Central memory CD4-positive, alpha-beta T cell (primary cell): ENCODE data around the gene ARID1B.
A peak's percentile ranks its signal among the peaks of the same experiment; 100 is the strongest.
"Not testable (repeated sequence)": the region's sequence is repeated elsewhere in the genome, so short reads cannot be mapped to it uniquely, and the experiment has no call there.

ENCODE experiments used
- DNase-seq: peaks from one replicate; pipeline ENCODE4 v3.0.0; 2022

Gene ARID1B

GRCh38 chr6:156944412-156944811 is 167.2 kb downstream of the ARID1B start:
- DNase-seq, result no peak

- DNase-seq, result not testable (repeated sequence)
Observed at GRCh38 chr6:156945789-156946172, 168.6 kb downstream of the ARID1B start.

DNA sequence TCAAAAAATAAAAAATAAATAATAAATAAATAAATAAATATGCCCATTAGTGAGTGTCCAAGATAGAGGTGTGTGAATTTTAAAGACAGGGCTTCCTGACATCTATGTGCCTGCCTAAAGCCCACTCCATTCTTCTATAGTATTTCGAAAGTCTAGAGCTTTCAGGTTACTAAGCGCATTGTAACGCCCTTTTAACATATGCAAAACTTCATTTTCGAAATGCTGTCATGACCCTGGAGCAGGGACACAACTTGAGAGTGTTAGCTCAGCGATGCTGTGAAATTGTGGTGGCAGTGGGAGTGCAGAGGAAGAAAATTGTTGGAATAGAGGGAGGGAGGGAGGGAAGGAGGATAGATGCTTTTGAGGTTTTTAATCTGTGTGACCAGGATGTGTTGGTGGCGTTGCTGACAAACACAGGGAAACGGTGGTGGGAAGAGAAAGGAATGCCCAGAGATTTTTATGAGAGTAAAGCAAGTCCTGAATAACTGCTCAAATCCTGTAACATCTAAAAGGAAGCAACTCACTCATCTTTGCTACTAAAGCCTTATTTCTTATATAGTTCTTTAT is 169.3 kb downstream of the ARID1B start:
- no peak for DNase-seq

- no peak for DNase-seq
Observed at GRCh38 chr6:156948277-156948676, 171.1 kb downstream of the ARID1B start.

GRCh38 chr6:156948807-156949206 is 171.6 kb downstream of the ARID1B start:
- no peak for DNase-seq

DNA sequence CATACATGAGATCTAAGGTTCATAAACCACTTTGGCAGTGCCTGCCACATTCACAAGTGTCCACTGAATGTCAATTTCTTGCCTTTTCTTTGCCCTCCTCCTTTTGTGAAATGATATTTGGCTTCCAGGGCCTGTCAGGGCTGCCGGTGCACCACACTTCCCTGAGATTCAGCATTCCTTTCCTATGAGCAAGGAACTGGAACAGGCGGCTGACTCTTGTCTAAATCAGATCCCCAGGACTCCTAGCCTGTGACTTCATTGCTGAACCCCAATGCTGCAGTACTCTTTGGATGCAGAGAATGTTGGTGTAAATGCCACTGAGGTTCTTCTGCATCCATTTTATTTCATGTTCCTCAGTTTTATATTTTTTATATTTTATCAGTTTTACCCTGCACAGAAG is 172.2 kb downstream of the ARID1B start:
- DNase-seq, result no peak

- DNase-seq, result no peak
Observed at GRCh38 chr6:156950084-156950483, 172.9 kb downstream of the ARID1B start.

- no peak for DNase-seq
Observed at GRCh38 chr6:156950531-156950930, 173.4 kb downstream of the ARID1B start.

- no peak for DNase-seq
Observed at GRCh38 chr6:156952401-156952800, 175.2 kb downstream of the ARID1B start.

- DNase-seq, result no peak
Observed at GRCh38 chr6:156953127-156953478, 175.9 kb downstream of the ARID1B start.

- peak; percentile 72 for DNase-seq
Observed at GRCh38 chr6:156953479-156954146, 176.4 kb downstream of the ARID1B start.

GRCh38 chr6:156954191-156954590 is 177.0 kb downstream of the ARID1B start:
- DNase-seq, result no peak

DNA sequence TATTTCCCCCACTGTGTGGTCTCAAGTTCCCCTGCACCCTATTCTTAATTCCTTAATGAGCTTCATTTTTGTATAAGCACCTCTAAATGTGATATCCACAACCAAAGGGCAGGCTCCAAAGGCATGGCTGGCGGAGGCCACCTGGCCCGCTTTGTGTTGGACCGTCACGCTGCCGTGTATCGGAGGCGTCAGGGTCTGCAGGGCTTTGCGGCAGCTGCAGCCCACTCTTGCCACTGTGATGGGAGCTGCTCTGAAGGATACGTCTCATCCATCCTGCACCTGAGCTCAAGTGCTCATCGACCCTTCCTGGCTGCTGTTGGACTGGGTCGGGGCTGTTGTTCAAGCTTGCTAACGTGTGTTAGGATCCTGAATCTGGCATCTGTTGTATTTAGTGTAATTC is 177.6 kb downstream of the ARID1B start:
- DNase-seq, result no peak

DNA sequence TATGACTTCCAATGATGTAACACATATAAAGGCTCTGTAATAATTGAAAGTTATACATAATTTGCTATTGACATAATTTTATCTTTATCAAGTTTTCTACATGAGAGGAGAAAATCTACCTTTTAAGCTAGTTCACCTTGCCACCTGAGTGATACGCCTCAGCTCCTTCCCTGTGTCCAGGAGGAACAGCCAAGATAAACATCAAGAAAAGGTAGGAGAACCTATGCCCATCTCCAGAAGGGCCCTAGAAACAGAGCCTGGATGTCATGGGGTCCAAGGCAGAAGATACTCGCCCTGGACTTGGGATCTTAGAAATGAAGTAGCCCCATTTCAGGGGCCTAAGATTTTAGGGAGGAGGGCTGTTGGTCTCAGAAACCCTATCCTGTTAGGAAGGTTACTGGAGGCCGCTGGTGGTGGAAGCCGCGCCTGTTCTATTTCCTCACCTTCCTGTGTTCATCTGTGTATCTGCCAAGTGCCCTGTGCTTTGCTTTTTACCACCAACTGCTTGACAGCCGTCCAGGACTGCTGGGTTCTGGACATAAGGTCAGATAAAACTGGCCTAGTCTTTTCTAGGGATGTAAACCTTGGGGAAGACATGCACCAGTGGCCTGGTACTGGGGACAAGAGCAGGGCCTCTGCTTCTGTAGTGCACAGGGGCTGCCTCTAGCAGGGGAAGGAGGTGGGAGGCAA is 178.5 kb downstream of the ARID1B start:
- no peak for DNase-seq

GRCh38 chr6:156956286-156956685 is 179.1 kb downstream of the ARID1B start:
- no peak for DNase-seq

GRCh38 chr6:156957931-156958547 is 180.9 kb downstream of the ARID1B start:
- no peak for DNase-seq

DNA sequence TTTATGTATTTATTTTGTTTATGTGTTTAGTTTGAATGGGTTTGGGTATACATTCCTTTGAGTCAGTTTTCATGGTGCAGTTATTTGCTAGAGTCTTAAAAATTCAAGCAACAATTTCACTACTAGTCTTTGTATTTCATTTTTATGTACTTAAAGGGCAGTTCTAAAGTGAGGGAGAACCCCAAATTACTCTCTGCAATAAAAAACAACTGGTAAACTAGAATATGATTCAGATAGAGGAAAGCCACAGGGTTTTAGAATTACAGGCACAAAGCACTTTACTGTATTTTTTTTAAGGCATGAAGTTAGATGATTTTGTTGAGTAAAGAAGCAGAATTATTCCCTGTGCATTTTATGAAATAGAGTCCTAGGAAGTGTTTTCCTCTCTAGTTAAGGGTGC is 183.3 kb downstream of the ARID1B start:
- no peak for DNase-seq

GRCh38 chr6:156961282-156961892 is 184.2 kb downstream of the ARID1B start:
- DNase-seq, result no peak

- DNase-seq, result no peak
Observed at GRCh38 chr6:156963712-156964700, 186.8 kb downstream of the ARID1B start.

DNA sequence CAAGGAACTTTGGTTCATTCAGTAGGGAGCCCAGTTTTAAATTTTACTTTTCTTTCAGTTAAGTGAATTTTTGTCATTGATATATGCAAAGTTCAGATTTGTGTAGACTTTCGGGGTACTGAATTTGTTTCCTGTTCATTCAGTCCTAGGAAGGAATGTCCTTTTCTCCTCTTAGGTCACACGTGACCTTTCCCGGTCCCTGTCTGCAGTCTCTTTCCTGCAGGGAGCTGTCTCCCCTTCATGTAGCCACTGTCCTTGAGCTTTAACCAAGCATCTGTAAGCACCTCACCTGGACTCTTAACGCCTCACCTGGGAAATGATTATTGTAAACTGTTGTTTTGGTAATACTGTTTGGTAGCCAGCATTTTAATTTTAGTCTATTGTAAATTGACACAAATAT is 190.7 kb downstream of the ARID1B start:
- DNase-seq, result no peak

- DNase-seq, result no peak
Observed at GRCh38 chr6:156969233-156969632, 192.1 kb downstream of the ARID1B start.

GRCh38 chr6:156970595-156971112 is 193.5 kb downstream of the ARID1B start:
- DNase-seq, result no peak
